Measurements from ENCODE around the gene TEN1. TPM values are rescaled to one million over a fixed set of nuclear protein-coding genes. Genes with fewer than 3 reads are reported as not detected.

TEN1 gene
- total RNA-seq, 1 donor from 2014 or later: 5.9 TPM

DNA sequence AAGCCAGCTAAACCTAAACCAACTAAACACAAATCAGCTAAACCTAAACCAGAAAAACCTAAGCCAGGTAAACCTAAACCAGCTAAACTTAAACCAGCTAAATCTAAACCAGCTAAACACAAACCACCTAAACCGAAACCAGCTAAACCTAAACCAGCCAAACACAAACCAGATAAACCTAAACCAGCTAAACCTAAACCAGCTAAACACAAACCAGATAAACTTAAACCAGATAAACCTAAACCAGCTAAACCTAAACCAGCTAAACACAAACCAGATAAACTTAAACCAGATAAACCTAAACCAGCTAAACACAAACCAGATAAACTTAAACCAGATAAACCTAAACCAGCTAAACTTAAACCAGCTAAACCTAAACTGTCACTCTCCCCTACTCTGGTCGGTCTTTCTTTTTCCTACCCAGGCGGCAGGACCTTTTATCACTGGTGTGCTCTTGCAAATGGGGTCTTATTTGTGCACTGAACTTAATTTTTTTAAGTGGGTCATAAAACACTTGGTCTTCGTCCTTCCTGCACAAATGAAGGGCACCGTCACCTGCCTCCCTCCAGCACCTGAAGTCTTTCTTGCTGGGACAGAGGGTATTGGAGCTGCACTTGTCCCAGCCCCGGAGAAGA is 40.9 kb downstream of the TEN1 start:
- no peaks in the 10 kb centered on the region for H3K27me3 Mint-ChIP-seq (ENCODE audit: insufficient read depth, low read depth)
- Histone ChIP-seq H3K79me2 (ENCODE audit: low read depth) (no peaks in the 10 kb centered on the region), H3K4me2 (no peak overlapping the region), H3K4me1 (no peaks in the 10 kb centered on the region), H3K27ac (no peak overlapping the region), H4K20me1 (ENCODE audit: low read depth) (no peaks in the 10 kb centered on the region), H3K9ac (no peak overlapping the region), H3K27me3 (no peaks in the 10 kb centered on the region), H2AFZ (replicated peaks) (no peak overlapping the region), H3F3A (ENCODE audit: low read depth) (no peaks in the 10 kb centered on the region), H3K36me3 (no peaks in the 10 kb centered on the region), H3K9me3 (ENCODE audit: low read depth) (no peaks in the 10 kb centered on the region), H3K4me3 (no peak overlapping the region)
- H3K36me3 Mint-ChIP-seq: no peaks in the 10 kb centered on the region
- no peak overlapping the region for H3K27ac Mint-ChIP-seq
- TF ChIP-seq, protein P1, sequence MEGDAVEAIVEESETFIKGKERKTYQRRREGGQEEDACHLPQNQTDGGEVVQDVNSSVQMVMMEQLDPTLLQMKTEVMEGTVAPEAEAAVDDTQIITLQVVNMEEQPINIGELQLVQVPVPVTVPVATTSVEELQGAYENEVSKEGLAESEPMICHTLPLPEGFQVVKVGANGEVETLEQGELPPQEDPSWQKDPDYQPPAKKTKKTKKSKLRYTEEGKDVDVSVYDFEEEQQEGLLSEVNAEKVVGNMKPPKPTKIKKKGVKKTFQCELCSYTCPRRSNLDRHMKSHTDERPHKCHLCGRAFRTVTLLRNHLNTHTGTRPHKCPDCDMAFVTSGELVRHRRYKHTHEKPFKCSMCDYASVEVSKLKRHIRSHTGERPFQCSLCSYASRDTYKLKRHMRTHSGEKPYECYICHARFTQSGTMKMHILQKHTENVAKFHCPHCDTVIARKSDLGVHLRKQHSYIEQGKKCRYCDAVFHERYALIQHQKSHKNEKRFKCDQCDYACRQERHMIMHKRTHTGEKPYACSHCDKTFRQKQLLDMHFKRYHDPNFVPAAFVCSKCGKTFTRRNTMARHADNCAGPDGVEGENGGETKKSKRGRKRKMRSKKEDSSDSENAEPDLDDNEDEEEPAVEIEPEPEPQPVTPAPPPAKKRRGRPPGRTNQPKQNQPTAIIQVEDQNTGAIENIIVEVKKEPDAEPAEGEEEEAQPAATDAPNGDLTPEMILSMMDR (IDR thresholded peaks at IDR 0.05): no peak
- TF ChIP-seq EZH2 (IDR thresholded peaks at IDR 0.05): no peak
- no peak for TF ChIP-seq EZH2phosphoT487 (IDR thresholded peaks at IDR 0.05)
- no peak overlapping the region for H3K4me3 Mint-ChIP-seq
- H3K4me1 Mint-ChIP-seq: peaks cover 8% of the 10 kb centered on the region
- H3K9me3 Mint-ChIP-seq: no peaks in the 10 kb centered on the region
- DNase-seq (ENCODE audit: low spot score): no peak

DNA sequence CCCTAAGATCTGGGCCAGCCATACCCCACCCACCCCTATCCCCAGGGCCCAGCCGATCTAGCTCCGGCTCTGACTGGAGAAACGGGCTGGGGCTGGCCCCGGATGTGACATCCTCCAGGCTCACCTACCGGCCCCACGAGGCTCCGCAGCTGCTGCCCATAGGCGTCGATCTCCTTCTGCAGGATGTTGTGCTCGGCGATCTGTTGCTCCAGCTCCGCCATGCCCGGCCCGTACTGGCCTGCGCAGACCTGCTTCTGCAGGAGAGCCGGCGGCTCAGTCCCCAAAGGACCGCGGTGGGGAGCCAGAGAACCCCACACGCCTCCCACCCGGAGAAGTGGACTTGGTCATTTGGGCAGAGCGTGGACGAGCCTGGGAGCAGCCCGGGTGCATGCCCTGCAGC is 43.2 kb downstream of the TEN1 start:
- DNase-seq (ENCODE audit: low spot score): no peak
- no peaks in the 10 kb centered on the region for H3K27me3 Mint-ChIP-seq (ENCODE audit: insufficient read depth, low read depth)
- H3K36me3 Mint-ChIP-seq: no peaks in the 10 kb centered on the region
- Histone ChIP-seq H3K79me2 (ENCODE audit: low read depth) (no peaks in the 10 kb centered on the region), H3K9me3 (ENCODE audit: low read depth) (no peaks in the 10 kb centered on the region), H3K9ac (no peak overlapping the region), H3K4me3 (no peak overlapping the region), H3K27me3 (no peaks in the 10 kb centered on the region), H4K20me1 (ENCODE audit: low read depth) (no peaks in the 10 kb centered on the region), H2AFZ (replicated peaks) (no peak overlapping the region), H3K4me1 (no peaks in the 10 kb centered on the region), H3K36me3 (no peaks in the 10 kb centered on the region), H3F3A (ENCODE audit: low read depth) (no peaks in the 10 kb centered on the region), H3K27ac (no peak overlapping the region), H3K4me2 (no peak overlapping the region)
- peaks cover 6% of the 10 kb centered on the region for H3K4me1 Mint-ChIP-seq
- no peak overlapping the region for H3K27ac Mint-ChIP-seq
- TF ChIP-seq EZH2 (IDR thresholded peaks at IDR 0.05) (no peak), EZH2phosphoT487 (IDR thresholded peaks at IDR 0.05) (no peak)
- TF ChIP-seq, protein P1 (IDR thresholded peaks at IDR 0.05): no peak
- no peak overlapping the region for H3K4me3 Mint-ChIP-seq
- no peaks in the 10 kb centered on the region for H3K9me3 Mint-ChIP-seq

- Histone ChIP-seq H2AFZ (replicated peaks) (no peak overlapping the region), H3K9ac (no peak overlapping the region), H3K4me2 (no peak overlapping the region), H3K36me3 (no peaks in the 10 kb centered on the region), H3F3A (ENCODE audit: low read depth) (no peaks in the 10 kb centered on the region), H3K79me2 (ENCODE audit: low read depth) (no peaks in the 10 kb centered on the region), H3K27me3 (no peaks in the 10 kb centered on the region), H3K9me3 (ENCODE audit: low read depth) (no peaks in the 10 kb centered on the region), H3K4me3 (no peak overlapping the region), H4K20me1 (ENCODE audit: low read depth) (no peaks in the 10 kb centered on the region), H3K27ac (no peak overlapping the region), H3K4me1 (no peaks in the 10 kb centered on the region)
- no peak for DNase-seq (ENCODE audit: low spot score)
- no peak for TF ChIP-seq EZH2 (IDR thresholded peaks at IDR 0.05)
- Mint-ChIP-seq H3K9me3 (no peaks in the 10 kb centered on the region), H3K36me3 (no peaks in the 10 kb centered on the region), H3K27me3 (ENCODE audit: insufficient read depth, low read depth) (no peaks in the 10 kb centered on the region), H3K4me3 (peak overlapping the region; percentile 33), H3K27ac (peak overlapping the region; percentile 1), H3K4me1 (peaks cover 6% of the 10 kb centered on the region)
Measured at GRCh38 chr17:76022973-76023899, 44.2 kb downstream of the TEN1 start.

DNA sequence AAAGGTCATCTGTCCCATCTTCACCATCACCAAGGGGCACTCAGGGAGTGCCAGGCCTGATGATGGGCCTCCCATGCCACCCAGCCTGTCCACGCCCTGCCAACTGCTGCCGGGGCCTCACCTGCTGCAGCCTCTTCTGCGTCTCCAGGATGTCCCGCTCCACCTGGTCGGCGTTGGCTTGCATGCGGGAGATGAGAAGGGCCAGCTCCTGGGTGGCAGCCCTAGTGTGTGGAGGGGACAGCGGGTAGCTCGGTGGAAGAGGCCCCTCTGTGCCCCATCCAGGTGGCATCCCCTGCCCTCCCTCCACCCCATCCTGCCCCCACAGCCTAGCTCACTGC is 44.8 kb downstream of the TEN1 start:
- TF ChIP-seq, protein P1 (IDR thresholded peaks at IDR 0.05): no peak
- no peak for TF ChIP-seq EZH2phosphoT487 (IDR thresholded peaks at IDR 0.05)
- no peak for TF ChIP-seq EZH2 (IDR thresholded peaks at IDR 0.05)
- Histone ChIP-seq H3K27me3 (no peaks in the 10 kb centered on the region), H3K36me3 (no peaks in the 10 kb centered on the region), H3F3A (ENCODE audit: low read depth) (peaks cover 3% of the 10 kb centered on the region), H3K9me3 (ENCODE audit: low read depth) (no peaks in the 10 kb centered on the region), H4K20me1 (ENCODE audit: low read depth) (no peaks in the 10 kb centered on the region), H3K9ac (no peak overlapping the region), H3K4me3 (no peak overlapping the region), H3K27ac (no peak overlapping the region), H3K4me1 (no peaks in the 10 kb centered on the region), H3K4me2 (no peak overlapping the region), H3K79me2 (ENCODE audit: low read depth) (no peaks in the 10 kb centered on the region), H2AFZ (replicated peaks) (no peak overlapping the region)
- Mint-ChIP-seq H3K4me1 (peaks cover 6% of the 10 kb centered on the region), H3K36me3 (no peaks in the 10 kb centered on the region), H3K27ac (no peak overlapping the region), H3K27me3 (ENCODE audit: insufficient read depth, low read depth) (no peaks in the 10 kb centered on the region), H3K4me3 (no peak overlapping the region), H3K9me3 (no peaks in the 10 kb centered on the region)
- DNase-seq (ENCODE audit: low spot score): no peak

Measured in neural progenitor cell (in vitro differentiated cells).